Osteoblast (primary cell): ENCODE data around the gene FAM169A. TPM values are rescaled to one million over a fixed set of nuclear protein-coding genes. Genes with fewer than 3 reads are reported as not detected.

Source experiments
- DNase-seq: peaks from one replicate; pipeline ENCODE4 v3.0.0; 2011; ENCODE audit warnings: low spot score, mixed read lengths; ENCODE audit not compliant: insufficient read length; ENCODE audit errors: missing footprints
- H2AFZ ChIP-seq: 2 replicates; pipeline ENCODE4 v1.6.0; 2011; ENCODE audit warnings: mild to moderate bottlenecking, low read length
- H3K27ac ChIP-seq: 2 replicates; pipeline ENCODE4 v1.5.1; 2011; ENCODE audit warnings: mild to moderate bottlenecking, low read depth, low read length, moderate library complexity
- H3K27me3 ChIP-seq: 2 replicates; pipeline ENCODE4 v1.6.0; 2012; ENCODE audit warnings: mild to moderate bottlenecking, control low read depth, inconsistent platforms, low read length, moderate library complexity; ENCODE audit not compliant: insufficient read depth
- H3K36me3 ChIP-seq: 2 replicates; pipeline ENCODE4 v1.5.1; 2011; ENCODE audit warnings: mild to moderate bottlenecking, low read length, control low read depth, moderate library complexity; ENCODE audit not compliant: insufficient read depth
- H3K4me1 ChIP-seq: 2 replicates; pipeline ENCODE4 v1.5.1; 2011; ENCODE audit warnings: mild to moderate bottlenecking, low read length, control low read depth, moderate library complexity; ENCODE audit not compliant: insufficient read depth
- H3K4me2 ChIP-seq: 2 replicates; pipeline ENCODE4 v1.6.0; 2011; ENCODE audit warnings: mild to moderate bottlenecking, low read length; ENCODE audit not compliant: insufficient read depth
- H3K4me3 ChIP-seq: fragments of 200-600 bp; sonication (generic); 3 replicates; pipeline ENCODE4 v1.5.1; 2012; ENCODE audit warnings: mild to moderate bottlenecking, low read length, inconsistent platforms; ENCODE audit not compliant: insufficient read depth
- H3K79me2 ChIP-seq: 2 replicates; pipeline ENCODE4 v1.6.0; 2012; ENCODE audit warnings: mild to moderate bottlenecking, low read length, control low read depth, inconsistent platforms; ENCODE audit not compliant: insufficient read depth
- H3K9me3 ChIP-seq: 2 replicates; pipeline ENCODE4 v1.5.1; 2011; ENCODE audit warnings: low read depth, low read length, control low read depth
- H4K20me1 ChIP-seq: 2 replicates; pipeline ENCODE4 v1.6.0; 2012; ENCODE audit warnings: mild to moderate bottlenecking, low read length, control low read depth; ENCODE audit not compliant: insufficient read depth
- CTCF ChIP-seq: IDR thresholded peaks from 2 replicates; pipeline ENCODE4 v1.5.1; 2011; ENCODE audit warnings: mild to moderate bottlenecking, low read depth, low read length, moderate library complexity; ENCODE audit errors: extremely low read depth
- total RNA-seq: library from RNA; depleted of rRNA; stranded (reverse); fragments of >200 nt; gene quantifications from 2 replicates; pipeline ENCODE4 v1.2.3, GENCODE V29; 2012

FAM169A gene
- total RNA-seq, 1 donor, result under 0.01 TPM

GRCh38 chr5:74877624-74878304 lies 11.6 kb upstream of the FAM169A start:
- Histone ChIP-seq H3K9me3 (no peaks in the 10 kb centered on the region), H3K27ac (no peak overlapping the region), H4K20me1 (no peaks in the 10 kb centered on the region), H3K27me3 (no peaks in the 10 kb centered on the region), H3K36me3 (no peaks in the 10 kb centered on the region), H2AFZ (no peak overlapping the region), H3K79me2 (no peaks in the 10 kb centered on the region), H3K4me2 (no peak overlapping the region), H3K4me1 (no peaks in the 10 kb centered on the region), H3K4me3 (no peak overlapping the region)
- peak; percentile 42 for DNase-seq
- no peak for TF ChIP-seq CTCF

GRCh38 chr5:74875994-74876791 lies 10.0 kb upstream of the FAM169A start:
- Histone ChIP-seq H3K27me3 (no peaks in the 10 kb centered on the region), H3K9me3 (no peaks in the 10 kb centered on the region), H3K4me3 (no peak overlapping the region), H4K20me1 (no peaks in the 10 kb centered on the region), H3K27ac (no peak overlapping the region), H3K36me3 (no peaks in the 10 kb centered on the region), H3K4me2 (no peak overlapping the region), H3K79me2 (no peaks in the 10 kb centered on the region), H3K4me1 (no peaks in the 10 kb centered on the region), H2AFZ (no peak overlapping the region)
- DNase-seq, result no peak
- TF ChIP-seq CTCF, result no peak

- DNase-seq, result peak; percentile 21
- Histone ChIP-seq H2AFZ (no peak overlapping the region), H3K4me3 (no peak overlapping the region), H3K79me2 (no peaks in the 10 kb centered on the region), H3K9me3 (no peaks in the 10 kb centered on the region), H3K4me1 (no peaks in the 10 kb centered on the region), H4K20me1 (no peaks in the 10 kb centered on the region), H3K27me3 (no peaks in the 10 kb centered on the region), H3K27ac (no peak overlapping the region), H3K4me2 (no peak overlapping the region), H3K36me3 (no peaks in the 10 kb centered on the region)
- TF ChIP-seq CTCF, result no peak
Observed at GRCh38 chr5:74873525-74874249, 7.5 kb upstream of the FAM169A start.
